ENCODE measurements around the gene CNST. TPM values are rescaled to one million over a fixed set of nuclear protein-coding genes. Genes with fewer than 3 reads are reported as not detected.

The CNST gene
- total and polyA plus RNA-seq, 2 of the 13 experiments (the other 11 are each of a cell fraction or from before 2014, with no cell fraction given): 6.3 to 12.4 TPM

DNA sequence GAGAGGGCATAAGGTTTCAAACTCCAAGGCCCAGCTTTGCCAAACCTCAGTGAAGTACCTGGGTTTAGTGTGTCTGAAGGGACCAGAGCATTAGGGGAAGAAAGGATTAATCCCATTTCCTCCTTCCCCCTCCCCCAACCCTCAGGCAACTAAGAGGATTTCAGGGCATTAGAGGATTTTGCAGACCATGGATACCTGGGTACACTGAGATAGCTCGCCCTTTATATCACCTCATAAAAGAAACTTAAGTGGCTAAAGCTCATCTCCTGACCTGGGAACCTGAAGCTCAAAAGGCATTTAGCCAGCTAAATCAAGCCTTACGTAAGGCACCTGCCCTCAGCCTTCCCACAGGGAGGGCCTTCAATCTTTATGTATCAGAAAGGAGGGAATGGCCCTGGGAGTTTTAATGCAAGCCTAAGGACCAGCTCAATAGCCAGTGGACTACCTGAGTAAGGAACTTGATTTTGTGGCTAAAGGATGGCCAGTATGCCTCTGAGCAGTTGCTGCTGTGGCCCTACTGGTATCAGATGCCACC, 32.8 kb upstream of the CNST start:
- FAIRE-seq: no peak
- TF ChIP-seq LRRFIP1 (CRISPR knock-in tag; conservative IDR thresholded peaks at IDR 0.05) (no peak), NFATC3 (CRISPR knock-in tag; IDR thresholded peaks at IDR 0.05) (no peak), ZBTB20 (CRISPR knock-in tag; IDR thresholded peaks at IDR 0.05; ENCODE audit: borderline replicate concordance, low read depth) (no peak)
- no peaks in the 10 kb centered on the region for H3K36me3 ChIP-seq (replicated peaks in 1 of 2; ENCODE audit: control insufficient read depth in 1 of 2, insufficient read depth in 2 of 2, low read length in 2 of 2)
- intact Hi-C loops (cut with micrococcal nuclease; ENCODE audit: unreplicated experiment): loop anchor here (2.0 kb wide), 1 partner anchor 35 kb away; no protein-coding TSS in a partner anchor
- H4K20me1 ChIP-seq (ENCODE audit: insufficient read depth, low read length): no peaks in the 10 kb centered on the region
- no peak overlapping the region for H3K27ac ChIP-seq (ENCODE audit: extremely low read length, insufficient read depth, low read length)
- H2AFZ ChIP-seq (ENCODE audit: low read length): no peak overlapping the region
- WGBS (ENCODE audit: low lambda C conversion rate): 8% methylated on average over 2 of the region's 2 CpGs
- no TSS peak for BruUV-seq (replicated peaks)
- ATAC-seq: no peak
- ChIA-PET POLR2A (no interaction called here), CTCF (ENCODE audit: low intra/inter-chr PET ratio, low total read pairs) (interaction anchor here (1.7 kb wide), 1 partner anchor 36 kb away, joined by 10 read pairs; no protein-coding TSS in a partner anchor)
- peaks cover 11% of the 10 kb centered on the region; the same call in 1 of the 2 replicates for H3K4me1 ChIP-seq (ENCODE audit: insufficient read depth, low read length)
- no peak for DNase-seq (ENCODE audit: low spot score)
- H3K79me2 ChIP-seq (ENCODE audit: insufficient read depth, low read length): no peaks in the 10 kb centered on the region
- H3K4me2 ChIP-seq (ENCODE audit: low read depth, low read length): no peak overlapping the region
- no peak overlapping the region for H3K4me3 ChIP-seq (replicated peaks in 1 of 3; ENCODE audit: insufficient read depth in 1 of 3, low read depth in 2 of 3, low read length in 3 of 3)
- H3K9ac ChIP-seq (ENCODE audit: insufficient read depth, low read depth, low read length): no peak overlapping the region
- peaks cover 14% of the 10 kb centered on the region for H3K9me3 ChIP-seq (ENCODE audit: low read length)
- peaks cover 0 to 4% of the 10 kb centered on the region in 2 experiments; a peak in 1 of 5 replicates for H3K27me3 ChIP-seq (ENCODE audit: control insufficient read depth in 1 of 2, insufficient read depth in 2 of 2, low read length in 2 of 2)
- in situ Hi-C loops (cut with HindIII; ENCODE audit: extremely low pct_ligation_motif_present, low pct_unique_long_range_greater_than_20kb): no loop called here

DNA sequence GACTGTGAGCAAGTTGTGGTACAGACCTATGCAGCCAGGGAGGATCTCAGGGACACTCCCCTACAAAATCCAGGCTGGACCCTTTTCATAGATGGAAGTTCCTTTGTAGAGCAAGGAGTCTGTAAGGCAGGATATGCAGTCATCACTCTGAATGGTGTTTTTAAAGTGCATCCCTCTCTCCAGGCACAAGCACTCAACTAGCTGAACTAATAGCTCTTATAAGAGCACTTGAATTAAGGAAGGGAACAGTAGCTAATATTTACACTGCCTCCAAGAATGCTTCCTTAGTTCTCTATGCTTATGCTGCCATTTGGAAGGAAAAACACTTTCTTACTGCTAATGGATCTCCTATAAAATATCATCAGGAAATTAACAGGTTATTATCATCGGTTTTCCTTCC, 32.1 kb upstream of the CNST start:
- no peak overlapping the region for H3K4me3 ChIP-seq (replicated peaks in 1 of 3; ENCODE audit: insufficient read depth in 1 of 3, low read depth in 2 of 3, low read length in 3 of 3)
- ChIA-PET CTCF (ENCODE audit: low intra/inter-chr PET ratio, low total read pairs) (no interaction called here), POLR2A (no interaction called here)
- no peaks in the 10 kb centered on the region for H4K20me1 ChIP-seq (ENCODE audit: insufficient read depth, low read length)
- 4% methylated on average over 1 of the region's 1 CpG for WGBS (ENCODE audit: low lambda C conversion rate)
- 0 out of 2 replicates have a peak, but pooled peaks cover 6% of the 10 kb centered on the region for H3K4me1 ChIP-seq (ENCODE audit: insufficient read depth, low read length)
- H3K27ac ChIP-seq (ENCODE audit: extremely low read length, insufficient read depth, low read length): no peak overlapping the region
- peaks cover 0 to 4% of the 10 kb centered on the region in 2 experiments; a peak in 1 of 5 replicates for H3K27me3 ChIP-seq (ENCODE audit: control insufficient read depth in 1 of 2, insufficient read depth in 2 of 2, low read length in 2 of 2)
- BruUV-seq (replicated peaks): no TSS peak
- no peak overlapping the region for H3K4me2 ChIP-seq (ENCODE audit: low read depth, low read length)
- H3K36me3 ChIP-seq (replicated peaks in 1 of 2; ENCODE audit: control insufficient read depth in 1 of 2, insufficient read depth in 2 of 2, low read length in 2 of 2): no peaks in the 10 kb centered on the region
- H2AFZ ChIP-seq (ENCODE audit: low read length): no peak overlapping the region
- intact Hi-C loops (cut with micrococcal nuclease; ENCODE audit: unreplicated experiment) (no loop called here), in situ Hi-C loops (cut with HindIII; ENCODE audit: extremely low pct_ligation_motif_present, low pct_unique_long_range_greater_than_20kb) (no loop called here)
- H3K9ac ChIP-seq (ENCODE audit: insufficient read depth, low read depth, low read length): no peak overlapping the region
- DNase-seq (ENCODE audit: low spot score) (no peak), ATAC-seq (no peak), FAIRE-seq (no peak)
- no peak for TF ChIP-seq ZNF256 (CRISPR knock-in tag; conservative IDR thresholded peaks at IDR 0.05)
- no peak for TF ChIP-seq FOXC1 (CRISPR knock-in tag; IDR thresholded peaks at IDR 0.05; ENCODE audit: borderline replicate concordance)
- no peak for TF ChIP-seq ZMYM3 (CRISPR knock-in tag; IDR thresholded peaks at IDR 0.05)
- TF ChIP-seq IKZF1 (IDR thresholded peaks at IDR 0.05): no peak
- no peak for TF ChIP-seq ZNF850 (CRISPR knock-in tag; conservative IDR thresholded peaks at IDR 0.05)
- TF ChIP-seq NR2F6 (IDR thresholded peaks at IDR 0.05): no peak
- no peak for TF ChIP-seq NR2F6 (CRISPR knock-in tag; IDR thresholded peaks at IDR 0.05)
- TF ChIP-seq ZNF253 (CRISPR knock-in tag; IDR thresholded peaks at IDR 0.05; ENCODE audit: borderline replicate concordance): no peak
- TF ChIP-seq, protein P1, sequence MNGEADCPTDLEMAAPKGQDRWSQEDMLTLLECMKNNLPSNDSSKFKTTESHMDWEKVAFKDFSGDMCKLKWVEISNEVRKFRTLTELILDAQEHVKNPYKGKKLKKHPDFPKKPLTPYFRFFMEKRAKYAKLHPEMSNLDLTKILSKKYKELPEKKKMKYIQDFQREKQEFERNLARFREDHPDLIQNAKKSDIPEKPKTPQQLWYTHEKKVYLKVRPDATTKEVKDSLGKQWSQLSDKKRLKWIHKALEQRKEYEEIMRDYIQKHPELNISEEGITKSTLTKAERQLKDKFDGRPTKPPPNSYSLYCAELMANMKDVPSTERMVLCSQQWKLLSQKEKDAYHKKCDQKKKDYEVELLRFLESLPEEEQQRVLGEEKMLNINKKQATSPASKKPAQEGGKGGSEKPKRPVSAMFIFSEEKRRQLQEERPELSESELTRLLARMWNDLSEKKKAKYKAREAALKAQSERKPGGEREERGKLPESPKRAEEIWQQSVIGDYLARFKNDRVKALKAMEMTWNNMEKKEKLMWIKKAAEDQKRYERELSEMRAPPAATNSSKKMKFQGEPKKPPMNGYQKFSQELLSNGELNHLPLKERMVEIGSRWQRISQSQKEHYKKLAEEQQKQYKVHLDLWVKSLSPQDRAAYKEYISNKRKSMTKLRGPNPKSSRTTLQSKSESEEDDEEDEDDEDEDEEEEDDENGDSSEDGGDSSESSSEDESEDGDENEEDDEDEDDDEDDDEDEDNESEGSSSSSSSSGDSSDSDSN (CRISPR knock-in tag; IDR thresholded peaks at IDR 0.05): no peak
- H3K9me3 ChIP-seq (ENCODE audit: low read length): peaks cover 14% of the 10 kb centered on the region
- H3K79me2 ChIP-seq (ENCODE audit: insufficient read depth, low read length): no peaks in the 10 kb centered on the region

All from HepG2 (cell line).